Fibroblast of skin of right biceps (primary cell): ENCODE measurements around the gene SH2D2A.

Source experiments
- DNase-seq: peaks from one replicate; pipeline ENCODE4 v3.0.0-alpha.2; 2013

The SH2D2A gene

DNA sequence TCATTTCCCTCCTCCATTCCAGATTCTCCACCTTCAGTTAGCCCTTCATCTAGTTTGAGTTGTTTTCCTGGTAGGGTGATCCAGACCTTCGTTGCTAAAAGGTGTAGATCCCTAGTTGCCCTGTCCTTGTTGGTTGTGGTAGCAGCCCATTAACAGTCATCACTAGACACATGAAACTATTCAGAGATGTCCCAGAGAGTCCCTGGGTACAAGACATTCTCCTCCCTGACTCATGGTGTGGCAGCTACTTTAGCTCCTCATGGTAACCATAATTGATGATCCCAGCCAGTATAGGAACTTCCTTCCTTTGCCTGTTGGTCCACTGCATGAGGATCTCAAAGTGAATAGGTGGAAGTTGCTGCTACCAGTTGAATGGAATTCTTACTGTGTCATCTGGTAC is 6.0 kb upstream of the SH2D2A start:
- DNase-seq = no peak

DNA sequence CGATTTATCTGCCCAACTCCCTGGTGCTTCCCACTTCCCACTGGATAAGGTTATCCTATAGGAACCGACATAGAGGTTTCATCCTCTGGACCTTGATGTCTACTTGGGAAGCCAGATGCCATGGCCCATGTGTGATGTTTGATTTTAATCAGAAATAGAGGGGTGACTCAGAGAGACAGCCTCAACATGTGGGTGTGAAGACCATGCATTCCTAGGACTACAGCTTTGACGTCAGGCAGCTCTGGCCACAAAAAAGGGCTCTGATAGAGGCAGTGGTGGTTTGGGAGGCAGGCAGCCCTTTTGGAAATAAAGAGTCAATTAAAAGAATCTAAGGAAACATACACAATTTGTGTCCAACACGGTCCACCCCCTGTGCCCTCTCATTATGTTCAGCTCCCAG is 5.2 kb upstream of the SH2D2A start:
- DNase-seq = peak; percentile 73

DNA sequence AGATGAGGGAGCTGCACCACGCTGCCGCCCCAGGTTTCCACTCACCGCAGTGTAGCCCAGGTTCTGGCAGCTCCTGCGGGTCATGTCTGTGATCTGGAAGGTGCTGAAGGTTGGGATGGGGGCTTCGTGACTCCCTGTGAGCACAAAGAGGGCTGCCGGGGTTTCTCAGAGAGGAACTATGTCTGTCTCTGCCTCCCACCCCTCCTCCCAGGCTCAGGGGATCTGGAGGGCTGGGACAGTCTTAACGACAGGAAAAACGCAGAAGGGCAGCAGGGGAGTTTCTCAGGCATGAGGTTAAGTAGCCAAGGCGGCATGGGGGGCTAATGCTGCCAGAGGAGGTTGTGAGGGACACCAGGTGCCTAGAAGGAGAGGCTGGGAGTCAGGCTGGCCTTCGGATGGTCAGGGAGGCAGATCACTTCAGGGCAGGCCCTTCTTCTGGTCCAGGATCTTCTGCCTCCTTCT is 656 bp downstream of the SH2D2A start:
- DNase-seq = no peak

DNA sequence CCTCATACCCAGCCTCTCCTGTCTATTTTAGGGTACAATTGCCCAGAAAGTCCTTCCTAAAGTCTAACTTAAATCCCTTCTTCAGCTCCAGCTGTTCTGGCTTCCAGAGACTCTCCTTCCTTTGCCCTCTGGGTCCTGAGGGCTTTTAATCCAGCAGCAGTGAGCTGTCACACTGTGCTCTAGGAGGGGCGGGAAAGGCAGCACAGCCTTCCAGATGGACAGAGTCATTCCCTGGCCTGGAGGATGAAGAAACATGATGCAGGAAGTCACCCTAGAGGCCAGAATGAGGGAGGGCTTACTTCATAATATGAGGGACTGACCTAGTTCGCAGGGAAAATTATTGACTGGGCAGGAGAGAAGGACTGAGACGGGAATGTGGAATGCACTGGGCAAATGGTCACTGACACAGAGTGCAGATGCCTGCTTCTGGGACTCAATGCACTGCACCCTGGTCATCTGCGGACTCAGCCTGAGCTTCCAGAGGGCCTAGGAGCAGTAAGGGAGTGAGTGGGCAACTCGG is 1.3 kb downstream of the SH2D2A start:
- peak; percentile 60 for DNase-seq

DNA sequence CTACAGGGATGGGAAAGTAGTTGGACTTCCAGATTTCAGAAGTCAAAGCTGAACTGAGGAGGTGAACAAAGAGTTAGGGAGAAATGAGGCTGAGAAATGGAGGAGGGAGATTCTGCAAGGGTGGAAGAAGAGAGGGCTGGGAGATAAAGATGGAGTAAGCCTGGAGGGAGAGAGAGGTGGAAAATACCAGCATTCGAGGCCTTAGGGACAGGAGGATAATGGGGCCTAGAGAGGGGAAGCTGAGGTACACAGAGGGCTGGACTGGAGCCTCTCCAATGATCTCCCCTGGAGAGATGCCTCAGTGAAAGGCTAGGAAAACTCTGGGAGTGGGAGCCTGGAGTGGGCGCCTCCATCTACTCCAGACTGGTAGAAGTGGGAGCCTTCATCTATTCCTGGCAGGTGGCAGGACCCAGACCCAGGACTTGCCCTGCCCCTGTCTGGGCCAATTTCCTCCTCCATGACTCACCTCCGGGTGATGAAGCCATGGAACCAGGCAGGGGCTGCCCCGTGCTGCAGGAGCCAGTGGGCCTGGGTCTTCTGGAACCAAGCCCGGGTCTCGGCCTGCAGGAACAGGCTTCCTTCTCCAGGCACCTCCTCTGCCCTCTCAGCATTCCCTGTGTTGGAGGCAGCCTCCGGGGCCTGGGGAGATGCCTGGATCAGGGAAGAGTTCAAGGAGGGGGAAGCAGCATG is 1.9 kb downstream of the SH2D2A start:
- no peak for DNase-seq

DNA sequence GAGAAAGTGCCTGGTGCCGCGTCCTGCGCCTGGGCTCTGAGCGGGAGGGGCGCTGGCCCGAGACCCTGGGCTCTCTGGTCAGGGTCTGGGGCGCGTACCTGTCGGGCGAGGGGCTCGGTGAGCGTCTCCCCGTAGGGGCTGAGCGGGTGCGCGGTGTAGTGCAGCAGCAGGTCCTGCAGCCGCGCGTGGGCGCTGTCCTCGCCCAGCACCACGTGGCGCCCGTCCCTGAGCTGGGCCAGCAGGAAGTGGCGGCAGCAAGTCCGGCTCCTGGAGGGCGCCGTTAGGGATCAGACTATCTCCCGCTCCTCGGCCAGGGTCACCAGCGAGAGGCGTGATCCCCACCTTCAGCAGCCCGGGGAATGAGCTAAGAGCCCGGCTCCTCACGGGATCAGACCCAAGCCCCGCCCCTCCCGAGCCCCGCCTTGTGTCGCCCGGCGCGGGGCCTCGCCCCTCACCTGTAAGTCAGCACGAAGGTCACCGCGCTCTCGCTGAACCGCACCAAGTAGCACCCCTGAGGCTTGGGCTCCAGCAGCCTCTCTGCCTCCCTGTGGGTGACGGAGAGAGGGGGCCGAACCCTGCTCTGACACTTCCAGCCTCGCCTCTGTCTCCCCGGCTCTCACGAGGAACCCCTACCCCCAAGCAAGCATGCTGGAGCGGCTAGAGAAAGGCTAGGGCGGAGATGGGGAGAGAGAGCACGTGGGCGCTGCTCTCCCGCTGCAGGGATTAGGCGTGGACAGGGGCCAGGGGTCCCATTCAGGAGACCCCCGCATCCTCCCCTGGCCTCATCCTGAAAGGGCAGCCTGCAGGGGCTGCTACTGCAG is 2.7 kb downstream of the SH2D2A start:
- peak; percentile 52 for DNase-seq

DNA sequence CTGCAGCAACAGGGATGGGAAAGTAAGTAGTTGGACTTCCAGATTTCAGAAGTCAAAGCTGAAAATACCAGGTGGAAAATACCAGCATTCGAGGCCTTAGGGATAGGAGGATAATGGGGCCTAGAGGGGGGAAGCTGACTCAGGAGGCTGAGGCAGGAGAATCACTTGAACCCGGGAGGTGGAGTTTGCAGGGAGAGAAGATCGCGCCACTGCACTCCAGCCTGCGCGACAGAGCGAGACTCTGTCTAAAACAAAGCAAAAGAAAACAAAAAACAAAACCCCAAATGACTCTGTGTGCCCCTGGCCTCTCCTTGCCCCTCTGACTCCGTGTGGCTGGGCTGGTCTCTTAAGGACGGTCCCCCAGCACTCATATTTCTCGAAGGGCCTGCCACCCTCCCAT is 3.4 kb downstream of the SH2D2A start:
- DNase-seq = no peak

DNA sequence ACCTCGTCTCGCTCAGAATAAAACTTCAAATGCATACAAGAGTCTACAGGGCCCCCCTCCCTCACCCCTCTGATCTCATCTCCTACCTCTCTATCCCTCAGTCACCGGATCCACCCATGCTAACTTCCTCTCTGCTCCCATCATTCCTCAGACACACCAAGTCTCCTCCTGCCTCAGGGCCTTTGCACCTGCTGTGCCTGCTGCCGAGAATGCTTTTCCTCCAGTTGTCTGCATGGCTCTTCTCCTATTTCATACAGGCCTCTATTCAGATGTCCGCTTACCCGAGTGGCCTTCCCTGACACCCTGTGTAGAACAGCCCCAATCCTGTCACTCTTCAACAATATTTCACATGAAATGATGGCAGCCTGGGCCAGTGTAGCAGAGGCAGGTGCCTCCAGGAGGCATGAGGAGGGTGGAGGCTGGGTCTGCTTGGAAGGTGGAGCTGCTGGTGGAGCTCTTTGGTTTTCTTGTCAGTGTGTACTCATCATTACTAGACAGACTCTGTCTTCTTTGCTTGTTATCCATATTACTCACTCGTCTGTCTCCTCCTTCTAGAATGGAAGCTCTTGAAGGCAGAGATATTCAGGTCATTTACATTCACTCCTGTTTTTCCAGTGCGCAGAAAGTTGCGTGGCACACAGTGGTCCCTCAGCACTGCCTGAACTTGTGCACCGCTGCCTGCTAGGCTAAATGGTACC is 4.2 kb downstream of the SH2D2A start:
- no peak for DNase-seq

DNA sequence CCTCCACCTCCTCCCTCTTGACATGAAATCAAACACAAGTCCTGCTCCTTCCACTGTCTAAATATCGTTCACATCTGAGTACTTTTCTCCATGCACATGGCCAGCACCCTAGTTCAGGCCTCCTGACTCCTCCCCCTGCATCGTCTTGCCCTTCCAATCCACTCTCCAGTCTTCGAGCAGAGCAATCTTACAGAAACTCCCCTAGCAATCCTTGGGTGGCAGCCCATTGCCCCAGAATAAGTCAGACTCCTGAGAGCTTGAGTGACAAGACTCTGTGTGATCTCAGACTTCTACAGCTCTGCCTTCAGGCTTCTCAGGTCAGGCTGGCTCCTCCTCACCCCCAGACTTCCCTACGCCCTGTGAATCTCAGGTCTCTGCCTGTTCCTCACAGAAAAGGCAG is 5.5 kb downstream of the SH2D2A start:
- DNase-seq = no peak

DNA sequence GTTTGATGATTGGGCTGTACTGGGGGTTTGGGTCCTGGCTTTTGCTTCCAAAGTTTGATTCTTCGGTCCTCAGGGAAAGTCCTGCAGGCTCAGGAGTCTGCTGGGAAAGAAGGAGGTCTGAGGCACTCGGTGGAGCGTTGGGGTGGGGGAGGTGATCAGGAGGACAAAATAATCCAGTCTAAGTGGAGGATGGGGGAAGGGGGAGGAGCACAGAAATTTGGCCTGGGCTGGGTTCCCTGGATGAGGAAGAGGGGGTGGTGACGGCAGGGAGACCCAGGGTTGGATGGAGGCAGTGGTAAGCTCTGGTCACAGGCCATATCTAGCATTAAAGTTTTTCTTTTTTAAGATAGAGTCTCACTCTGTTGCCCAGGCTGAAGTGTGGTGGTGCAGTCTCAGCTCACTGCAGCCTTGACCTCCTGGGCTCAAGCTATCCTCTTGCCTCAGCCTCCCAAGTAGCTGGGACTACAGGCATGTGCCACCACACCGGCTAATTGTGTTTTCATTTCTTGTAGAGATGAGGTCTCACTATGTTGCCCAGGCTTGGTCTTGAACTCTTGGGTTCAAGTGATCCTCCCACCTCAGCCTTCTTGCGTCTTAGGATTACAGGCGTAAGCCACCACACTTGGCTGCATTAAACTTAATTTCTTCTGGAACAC is 6.8 kb downstream of the SH2D2A start:
- DNase-seq = no peak

DNA sequence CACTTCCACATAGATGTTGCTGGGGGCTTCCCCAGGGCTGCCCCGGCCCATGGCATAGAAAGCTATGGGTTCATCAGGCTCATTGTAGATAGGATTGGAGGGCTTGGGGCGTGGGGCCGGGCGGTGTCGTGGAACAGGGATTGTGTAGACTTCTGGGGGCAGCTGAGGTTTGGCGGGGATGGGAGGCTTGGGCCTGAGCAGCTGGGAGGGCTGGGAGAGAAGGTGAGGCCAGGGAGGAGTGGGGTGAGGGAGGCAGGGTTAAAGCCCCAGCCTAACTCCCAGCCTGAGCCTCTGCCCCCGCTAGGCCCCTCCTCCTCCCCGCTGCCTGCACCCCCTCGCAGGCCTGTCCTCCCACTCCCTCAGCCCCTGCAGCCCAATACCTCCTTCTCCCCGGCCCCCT is 7.4 kb downstream of the SH2D2A start:
- DNase-seq = no peak

DNA sequence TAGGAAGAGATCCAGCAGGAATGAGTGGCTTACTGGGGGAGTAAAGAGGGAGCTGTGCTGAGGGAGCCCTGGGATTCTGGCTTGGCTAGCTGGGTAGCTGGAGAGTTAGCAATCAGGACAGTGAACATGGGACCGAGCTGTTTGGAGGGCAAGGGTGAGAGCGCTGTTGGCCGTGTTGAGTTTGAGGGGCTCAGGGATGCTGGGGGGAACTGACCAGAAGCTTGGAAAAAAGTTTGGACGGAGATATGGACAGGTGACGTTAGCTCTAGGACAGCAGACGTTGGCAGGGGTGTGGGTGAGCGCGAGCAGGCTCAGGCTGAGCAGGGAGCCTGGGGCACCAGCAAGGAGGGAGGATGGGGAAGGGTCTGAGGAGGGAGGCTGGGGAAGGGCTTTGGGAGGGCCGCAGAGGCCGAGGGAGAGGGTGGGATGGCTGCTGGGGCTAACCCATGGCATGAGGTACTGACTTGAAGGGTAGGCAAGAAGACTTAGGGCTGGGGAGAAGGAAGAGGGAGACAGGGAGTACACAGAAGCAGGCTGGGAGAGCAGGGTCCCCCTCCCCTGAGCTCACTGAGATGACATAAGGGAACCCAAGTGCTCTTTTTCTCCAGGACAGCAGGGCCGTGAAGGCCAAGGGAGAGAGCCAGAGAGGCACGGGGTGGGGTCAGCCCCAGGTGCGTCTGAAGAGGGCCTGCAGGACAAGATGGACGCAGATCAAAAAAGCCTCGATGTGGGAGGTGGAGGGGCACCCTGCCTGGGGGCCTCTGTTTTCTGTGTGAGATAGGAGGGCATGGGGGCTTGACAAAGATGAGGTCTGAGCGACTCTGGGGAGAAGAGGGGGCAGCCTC is 8.2 kb downstream of the SH2D2A start:
- DNase-seq = no peak

DNA sequence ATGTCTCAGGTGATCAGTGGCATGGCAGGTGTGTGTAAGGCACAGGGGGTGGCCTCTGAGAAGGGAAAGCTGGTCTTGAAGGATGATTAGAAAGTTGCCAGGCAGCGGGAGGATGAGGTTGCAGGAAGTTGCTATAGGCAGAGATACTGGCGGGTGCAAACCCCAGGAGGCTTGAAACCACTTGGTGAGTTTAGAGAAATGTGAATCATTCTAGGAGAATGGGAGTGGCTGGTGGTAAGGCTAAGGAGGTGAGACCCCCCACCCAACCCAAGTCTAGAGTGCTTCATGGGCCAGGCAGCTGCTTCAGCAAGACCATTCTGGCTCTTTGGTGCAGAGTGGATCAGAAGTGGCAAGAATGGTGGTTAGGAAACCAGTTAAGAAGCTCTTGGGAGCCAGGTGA is 9.0 kb downstream of the SH2D2A start:
- no peak for DNase-seq

DNA sequence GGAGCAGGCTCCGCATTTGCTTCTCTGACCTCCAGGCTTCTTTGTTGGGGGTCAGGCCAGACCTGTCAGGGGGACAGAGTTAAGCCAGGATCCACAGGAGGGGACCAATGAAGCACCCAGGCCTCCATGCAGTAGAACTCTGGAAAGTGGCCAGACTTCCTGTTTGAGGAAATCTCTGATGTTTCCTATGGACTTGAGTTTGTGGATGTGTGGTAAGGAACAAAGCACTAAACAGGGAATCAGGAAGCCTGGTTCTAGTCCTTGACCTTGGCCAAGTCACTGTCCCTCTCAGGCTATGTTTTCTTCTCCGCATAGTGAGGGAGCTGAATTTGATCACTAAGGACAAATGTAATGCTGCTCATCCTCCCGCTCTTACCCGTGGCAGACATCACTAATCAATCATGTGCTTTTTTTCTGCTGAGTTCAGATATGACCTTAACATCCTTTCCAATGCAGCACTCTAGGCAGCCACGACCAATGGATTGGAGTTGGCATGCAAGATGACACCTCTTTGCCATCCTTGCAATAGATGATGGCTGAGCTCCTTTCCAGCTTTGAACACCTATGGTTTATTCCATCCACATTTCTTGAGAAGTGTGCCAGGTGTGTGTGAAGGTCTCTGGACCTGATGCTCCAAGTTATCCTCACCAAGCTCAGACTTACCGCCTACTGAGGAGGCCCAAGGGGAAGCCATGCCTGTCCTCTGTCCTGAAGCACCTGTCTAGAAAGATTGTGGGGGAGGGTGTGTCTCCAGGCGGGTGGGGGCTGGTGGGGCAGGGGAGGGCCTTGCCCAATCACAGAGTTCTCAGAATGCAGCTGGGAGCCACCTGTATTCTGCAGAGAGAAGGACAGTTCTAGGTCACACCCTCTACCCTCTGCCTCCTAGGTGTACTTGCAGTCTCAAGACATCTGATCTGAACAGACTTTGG is 9.9 kb downstream of the SH2D2A start:
- DNase-seq = no peak

DNA sequence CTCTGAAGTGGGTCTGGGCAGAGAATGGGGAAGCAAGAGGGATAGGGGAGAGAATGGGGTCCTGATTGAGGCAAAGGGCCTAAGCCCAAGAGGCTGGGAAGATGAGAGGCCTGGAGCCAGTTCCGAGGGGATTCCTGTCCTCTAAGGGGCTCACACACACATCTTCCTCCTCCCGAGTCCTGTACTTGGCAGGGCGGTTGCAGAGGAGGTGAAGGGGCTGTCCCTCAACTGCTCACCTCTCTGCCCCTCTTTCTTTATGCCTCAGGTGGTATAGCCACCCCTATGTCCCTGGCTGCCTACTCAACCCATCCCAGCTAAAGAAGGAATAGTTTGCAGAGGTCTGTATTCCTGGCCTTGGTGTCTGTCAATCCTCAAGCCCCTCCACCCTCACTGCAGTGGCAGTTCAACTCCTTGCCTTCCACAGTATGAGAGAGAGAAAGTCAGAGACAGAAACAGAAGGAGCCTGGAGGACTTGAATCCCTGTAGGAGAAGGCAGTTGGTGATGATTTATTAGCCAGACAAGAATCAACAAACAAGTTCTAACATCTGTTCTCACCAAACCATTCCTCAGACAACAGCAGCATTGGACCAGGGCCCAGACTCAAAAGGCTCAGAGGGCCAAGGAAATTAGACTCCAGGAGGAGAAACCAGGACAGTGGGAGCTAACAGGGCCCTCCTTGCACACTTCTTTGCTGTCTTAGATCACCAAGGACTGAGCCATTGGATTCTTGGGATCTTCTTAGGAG is 10.7 kb downstream of the SH2D2A start:
- peak; percentile 80 for DNase-seq

DNA sequence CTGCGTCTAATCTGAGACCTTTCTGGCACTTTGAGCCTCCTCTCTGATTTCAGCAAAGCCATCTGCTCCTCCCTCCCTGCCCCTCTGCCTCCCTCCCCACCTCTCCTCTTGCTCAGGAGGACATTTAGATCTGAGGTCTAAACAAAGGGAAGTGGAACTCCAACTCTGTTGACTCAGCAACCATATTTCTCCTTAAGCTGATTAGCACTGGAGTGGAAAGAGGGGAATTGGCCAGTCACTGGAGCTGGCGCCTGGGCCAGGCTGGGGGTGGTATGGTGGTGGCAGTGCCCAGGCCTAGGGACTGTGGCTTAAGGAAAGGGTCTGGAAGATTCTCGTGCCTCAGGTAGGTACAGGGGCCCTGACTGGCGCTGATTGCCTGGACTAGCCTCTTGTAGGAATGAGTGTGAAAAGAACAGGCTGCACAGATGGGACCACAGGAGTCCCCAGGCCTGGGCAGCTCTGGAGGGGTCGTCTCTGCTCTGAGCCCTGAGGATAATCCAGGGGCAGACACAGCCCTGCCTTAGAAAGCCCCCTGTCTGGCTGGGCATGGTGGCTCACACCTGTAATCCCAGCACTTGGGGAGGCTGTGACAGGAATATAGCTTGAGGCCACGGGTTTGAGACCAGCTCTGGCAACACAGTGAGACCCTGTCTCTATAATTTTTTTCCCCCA is 11.9 kb downstream of the SH2D2A start:
- peak; percentile 41 for DNase-seq

DNA sequence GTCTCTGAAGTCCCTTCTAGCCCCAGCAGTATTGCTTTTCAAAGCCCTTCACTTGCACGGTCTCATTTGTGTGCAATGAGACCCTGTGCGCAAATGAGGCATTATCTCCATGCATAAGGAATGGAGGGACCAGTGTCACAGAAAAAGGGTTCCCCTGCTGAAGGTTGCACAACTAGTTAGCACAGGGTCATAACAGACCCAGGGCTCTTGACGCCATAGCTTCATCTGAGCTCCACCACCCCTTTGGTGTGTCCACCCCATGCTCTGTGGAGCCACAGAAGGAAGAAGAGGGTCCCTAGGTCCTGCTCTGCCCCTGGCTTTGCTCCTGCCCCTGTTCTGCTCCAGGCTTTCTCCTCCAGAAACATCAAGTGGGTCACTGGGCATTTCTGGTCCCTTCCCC is 12.6 kb downstream of the SH2D2A start:
- no peak for DNase-seq

DNA sequence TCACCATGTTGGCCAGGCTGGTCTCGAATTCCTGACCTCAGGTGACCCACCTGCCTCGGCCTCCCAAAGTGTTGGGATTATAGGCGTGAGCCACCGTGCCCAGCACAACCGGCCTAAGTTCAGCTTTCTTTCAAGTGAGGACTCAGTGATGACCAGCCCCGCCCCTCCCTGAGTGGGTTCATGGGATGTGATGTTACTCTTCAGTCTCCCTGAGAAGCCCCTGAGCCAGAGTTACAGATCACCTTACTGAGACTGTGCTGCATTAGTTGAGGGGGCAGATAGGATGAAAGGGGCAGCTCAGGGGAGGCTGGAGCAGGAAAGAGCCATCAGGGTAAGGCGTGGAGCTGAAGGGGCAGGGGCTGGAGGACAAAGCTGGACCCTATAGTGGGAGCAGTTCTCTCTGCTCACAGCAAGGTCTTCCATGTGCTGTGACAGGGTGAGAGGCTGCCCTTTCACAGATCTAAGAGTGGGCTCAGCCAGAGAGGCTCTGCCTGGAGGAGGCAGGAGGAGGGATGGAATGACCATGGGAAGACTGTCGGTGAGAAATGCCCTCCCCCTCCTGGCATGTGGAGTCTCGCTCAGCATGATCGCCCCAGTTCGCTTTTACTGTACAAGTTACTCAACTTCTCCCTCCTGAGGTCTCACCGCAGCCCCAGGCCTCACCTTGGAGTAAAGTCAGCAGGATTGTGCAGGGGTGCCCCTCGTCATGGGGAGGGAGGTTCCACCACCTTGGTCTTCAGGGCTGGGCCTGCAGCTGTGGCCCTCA is 13.4 kb downstream of the SH2D2A start:
- no peak for DNase-seq

DNA sequence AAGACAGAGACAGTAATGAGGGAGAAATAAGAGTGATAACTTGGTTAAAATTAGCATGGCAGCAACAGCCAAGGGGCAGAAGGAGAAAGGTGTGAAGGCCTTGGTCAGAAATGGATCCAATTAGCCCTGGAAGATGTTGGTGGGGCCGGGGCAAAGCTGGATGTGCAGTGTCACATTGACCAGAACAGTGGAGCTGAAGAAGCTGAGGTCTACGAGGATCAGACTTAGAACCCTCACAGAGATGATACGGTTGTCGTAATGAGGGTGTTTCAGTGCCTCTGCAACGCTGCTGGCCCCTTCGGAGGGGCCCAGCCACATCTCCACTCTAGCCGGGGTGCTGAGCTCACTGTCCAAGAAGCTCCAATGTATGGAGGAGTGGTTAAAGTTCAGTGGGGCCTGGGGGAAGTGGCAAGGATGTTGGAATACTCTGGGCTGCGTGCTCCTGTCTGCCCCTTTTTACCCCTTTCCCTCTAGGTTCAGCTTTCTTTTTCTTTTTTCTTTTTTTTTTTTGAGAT is 14.2 kb downstream of the SH2D2A start:
- no peak for DNase-seq
